ENCODE data around the gene RBM33.

RBM33 gene

DNA sequence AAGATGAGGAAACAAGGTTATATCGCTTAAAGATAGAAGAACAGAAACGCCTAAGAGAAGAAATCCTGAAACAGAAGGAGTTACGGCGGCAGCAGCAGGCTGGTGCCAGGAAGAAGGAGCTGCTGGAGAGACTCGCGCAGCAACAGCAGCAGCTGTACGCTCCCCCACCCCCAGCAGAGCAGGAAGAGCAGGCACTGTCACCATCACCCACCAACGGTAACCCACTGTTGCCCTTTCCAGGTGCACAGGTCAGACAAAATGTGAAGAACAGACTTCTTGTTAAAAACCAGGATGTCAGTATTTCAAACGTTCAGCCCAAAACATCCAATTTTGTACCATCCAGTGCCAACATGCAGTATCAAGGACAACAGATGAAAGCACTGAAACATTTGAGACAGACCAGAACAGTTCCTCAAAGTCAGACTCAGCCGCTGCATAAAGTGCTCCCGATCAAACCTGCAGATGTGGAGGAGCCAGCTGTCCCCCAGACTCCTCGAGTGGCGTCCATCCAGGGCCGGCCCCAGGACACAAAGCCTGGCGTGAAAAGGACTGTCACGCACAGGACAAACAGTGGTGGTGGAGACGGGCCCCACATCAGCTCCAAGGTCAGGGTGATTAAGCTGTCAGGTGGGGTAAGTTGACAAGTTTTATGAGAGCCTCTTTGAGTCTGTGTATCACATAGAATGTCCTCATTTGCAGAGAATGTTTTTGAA, 100.7 kb downstream of the RBM33 start:
- H3K27me3 Mint-ChIP-seq, result no peaks in the 10 kb centered on the region
- peaks cover 74% of the 10 kb centered on the region for H3K4me1 Mint-ChIP-seq
- peak overlapping the region; percentile 6 to 54 for H3K27ac Mint-ChIP-seq
- ATAC-seq (no peak), DNase-seq (no peak)
- H3K4me3 Mint-ChIP-seq, result no peak overlapping the region
- H3K9me3 Mint-ChIP-seq, result no peaks in the 10 kb centered on the region

DNA sequence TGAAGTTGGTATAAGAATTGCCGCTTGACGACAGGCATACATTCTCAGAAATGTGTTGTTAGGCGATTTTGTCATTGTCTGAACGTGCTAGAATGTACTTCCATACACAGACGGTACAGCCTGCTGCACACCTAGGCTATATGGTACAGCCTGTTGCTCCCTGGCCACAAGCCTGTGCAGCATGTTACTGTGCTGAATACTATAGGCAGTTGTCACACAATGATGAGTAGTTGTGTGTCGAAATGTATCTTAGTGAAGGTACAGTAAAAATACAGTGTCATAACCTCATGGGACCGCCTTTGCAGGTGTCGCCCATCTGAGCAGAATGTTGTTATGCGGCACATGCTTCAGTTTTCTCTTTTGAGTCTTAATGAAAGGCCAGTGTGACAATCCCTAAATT, 101.3 kb downstream of the RBM33 start:
- no peak for DNase-seq
- peak; percentile 56 for ATAC-seq
- Mint-ChIP-seq H3K27ac (no peak overlapping the region), H3K9me3 (no peaks in the 10 kb centered on the region), H3K4me3 (no peak overlapping the region), H3K4me1 (peaks cover 73% of the 10 kb centered on the region), H3K27me3 (no peaks in the 10 kb centered on the region)

DNA sequence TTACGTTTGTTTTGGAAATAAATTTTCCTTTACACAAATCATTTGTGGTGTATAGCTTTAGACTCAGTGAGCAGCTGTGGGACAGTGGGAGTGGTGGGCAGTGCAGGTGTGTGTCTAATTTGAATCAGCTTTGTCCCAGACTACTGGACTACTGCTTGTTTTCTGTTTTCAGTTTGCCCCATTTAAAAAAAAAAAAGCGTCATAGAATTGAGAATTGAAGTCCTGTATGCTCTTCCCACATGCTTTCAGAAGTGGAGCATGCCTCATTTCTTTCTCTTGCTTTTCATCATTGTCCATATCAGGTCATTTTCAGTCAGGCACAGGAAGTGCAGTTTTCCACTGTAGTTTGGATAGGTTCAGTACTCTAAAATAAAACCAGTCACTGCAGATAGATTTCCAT, 101.7 kb downstream of the RBM33 start:
- ATAC-seq, result peak; percentile 80
- H3K27me3 Mint-ChIP-seq, result no peaks in the 10 kb centered on the region
- DNase-seq, result no peak
- H3K4me3 Mint-ChIP-seq, result no peak overlapping the region
- H3K9me3 Mint-ChIP-seq, result no peaks in the 10 kb centered on the region
- no peak overlapping the region for H3K27ac Mint-ChIP-seq
- peaks cover 70% of the 10 kb centered on the region for H3K4me1 Mint-ChIP-seq

DNA sequence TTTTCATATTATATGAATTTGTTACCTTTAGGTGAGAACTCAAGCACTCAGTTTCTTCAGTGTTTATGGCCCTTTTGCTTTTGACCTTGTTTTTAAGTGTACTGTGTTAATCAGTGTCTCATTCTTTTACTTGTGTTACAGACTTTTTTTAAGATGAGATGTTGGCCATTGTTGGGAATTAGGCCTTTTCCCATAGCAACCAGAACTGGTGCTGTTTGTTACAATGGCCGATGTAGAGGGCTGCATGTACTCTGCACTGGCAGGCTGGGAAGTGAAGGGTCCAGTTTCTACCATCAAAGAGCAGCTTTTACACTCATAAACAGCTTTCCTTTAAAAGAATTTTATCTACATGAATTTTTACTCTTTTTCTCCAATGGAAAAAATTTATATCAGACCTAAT, 102.7 kb downstream of the RBM33 start:
- H3K27me3 Mint-ChIP-seq, result no peaks in the 10 kb centered on the region
- ATAC-seq, result no peak
- no peak overlapping the region for H3K27ac Mint-ChIP-seq

DNA sequence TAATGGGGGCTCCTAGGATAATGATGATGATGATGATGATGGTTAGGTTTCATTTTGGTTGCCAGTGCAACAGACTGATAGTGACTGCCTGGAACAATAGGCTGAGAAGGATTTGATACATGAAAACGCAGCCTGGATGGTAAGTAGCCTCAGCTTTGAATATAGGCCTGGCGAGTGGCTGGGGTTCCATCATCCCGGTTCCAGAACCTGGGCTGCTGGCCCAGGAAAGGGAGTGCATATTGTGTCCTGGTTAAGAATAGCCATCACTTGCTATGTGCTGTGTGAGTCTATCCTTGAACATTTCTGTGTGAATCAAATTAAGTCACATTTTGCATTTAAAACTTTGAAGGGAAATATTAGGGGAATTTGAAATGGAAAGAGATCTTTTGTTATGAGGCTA, 105.1 kb downstream of the RBM33 start:
- H3K27me3 Mint-ChIP-seq, result no peaks in the 10 kb centered on the region
- H3K4me1 Mint-ChIP-seq, result peaks cover 89% of the 10 kb centered on the region
- ATAC-seq (no peak), DNase-seq (no peak)
- no peak overlapping the region for H3K27ac Mint-ChIP-seq
- H3K9me3 Mint-ChIP-seq, result no peaks in the 10 kb centered on the region
- H3K4me3 Mint-ChIP-seq, result peak overlapping the region in 1 of 2 donors; percentile 13

More for the DNA sequence above, 102.7 kb downstream of the RBM33 start:
- Mint-ChIP-seq H3K4me3 (no peak overlapping the region), H3K9me3 (no peaks in the 10 kb centered on the region), H3K4me1 (peaks cover 72% of the 10 kb centered on the region)
- no peak for DNase-seq

DNA sequence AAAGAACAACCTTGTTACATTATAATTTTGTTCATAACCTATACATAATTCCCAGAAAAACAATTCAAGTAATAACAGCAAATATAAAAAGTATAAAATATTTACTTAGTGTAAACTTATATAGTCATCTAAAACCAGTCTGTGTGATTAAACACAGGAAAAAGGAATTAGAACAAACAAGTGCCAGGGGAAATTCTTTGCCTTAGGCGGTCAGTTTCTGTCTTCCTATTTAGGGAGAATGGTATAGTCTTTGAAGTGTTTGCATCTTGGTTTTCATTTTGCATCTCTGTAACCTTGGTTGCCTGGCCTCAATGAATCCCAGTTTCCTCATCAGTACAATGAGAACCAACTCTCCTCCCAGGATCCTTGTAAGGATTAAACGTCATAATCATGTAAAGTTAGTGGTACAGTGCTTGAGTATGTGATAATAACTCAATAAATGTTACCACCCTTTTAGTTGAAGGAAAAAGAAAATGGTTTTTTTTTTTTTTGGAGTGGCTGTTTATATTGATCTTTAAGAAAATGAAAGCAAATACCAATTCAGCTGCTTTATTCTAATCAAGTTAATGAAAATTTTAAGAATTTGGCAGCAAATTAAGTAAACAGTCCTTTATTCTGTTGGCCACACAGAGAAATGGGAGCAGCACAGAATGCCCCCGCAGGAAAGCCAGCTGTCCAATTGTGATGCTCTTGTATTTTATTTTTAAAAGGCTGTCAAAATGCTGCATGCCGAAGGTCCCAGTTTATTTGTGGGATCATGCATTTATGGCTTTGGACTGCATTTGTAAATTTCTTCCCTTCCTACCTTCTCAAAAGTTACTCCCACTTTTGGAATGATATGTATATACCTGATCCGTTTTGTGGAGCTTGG, 106.0 kb downstream of the RBM33 start:
- Mint-ChIP-seq H3K4me1 (peaks cover 89% of the 10 kb centered on the region), H3K27me3 (no peaks in the 10 kb centered on the region), H3K4me3 (no peak overlapping the region), H3K27ac (no peak overlapping the region), H3K9me3 (no peaks in the 10 kb centered on the region)
- DNase-seq (no peak), ATAC-seq (no peak)

DNA sequence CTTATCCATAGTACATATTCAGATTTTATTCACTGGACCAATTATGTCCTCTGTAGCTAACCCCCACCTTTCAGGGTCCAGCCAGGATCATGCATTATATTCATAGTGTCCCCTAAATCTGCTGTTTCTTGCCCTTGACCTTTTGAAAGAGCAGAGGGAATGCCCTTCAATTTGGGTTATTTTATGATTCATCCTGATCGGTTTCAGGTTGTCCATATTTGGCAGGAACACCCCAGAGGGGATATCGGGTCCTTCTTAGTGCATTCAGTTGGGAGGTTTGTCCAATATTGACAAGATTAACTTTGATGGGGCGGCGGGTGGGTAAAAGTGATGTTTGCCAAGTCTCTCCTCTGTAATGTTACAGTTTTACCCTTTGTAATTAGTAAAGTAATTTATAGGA, 106.9 kb downstream of the RBM33 start:
- Mint-ChIP-seq H3K27me3 (no peaks in the 10 kb centered on the region), H3K9me3 (no peaks in the 10 kb centered on the region), H3K4me1 (peaks cover 85% of the 10 kb centered on the region), H3K4me3 (peak overlapping the region in 1 of 2 donors; percentile 34), H3K27ac (no peak overlapping the region)
- DNase-seq, result no peak
- ATAC-seq, result no peak

DNA sequence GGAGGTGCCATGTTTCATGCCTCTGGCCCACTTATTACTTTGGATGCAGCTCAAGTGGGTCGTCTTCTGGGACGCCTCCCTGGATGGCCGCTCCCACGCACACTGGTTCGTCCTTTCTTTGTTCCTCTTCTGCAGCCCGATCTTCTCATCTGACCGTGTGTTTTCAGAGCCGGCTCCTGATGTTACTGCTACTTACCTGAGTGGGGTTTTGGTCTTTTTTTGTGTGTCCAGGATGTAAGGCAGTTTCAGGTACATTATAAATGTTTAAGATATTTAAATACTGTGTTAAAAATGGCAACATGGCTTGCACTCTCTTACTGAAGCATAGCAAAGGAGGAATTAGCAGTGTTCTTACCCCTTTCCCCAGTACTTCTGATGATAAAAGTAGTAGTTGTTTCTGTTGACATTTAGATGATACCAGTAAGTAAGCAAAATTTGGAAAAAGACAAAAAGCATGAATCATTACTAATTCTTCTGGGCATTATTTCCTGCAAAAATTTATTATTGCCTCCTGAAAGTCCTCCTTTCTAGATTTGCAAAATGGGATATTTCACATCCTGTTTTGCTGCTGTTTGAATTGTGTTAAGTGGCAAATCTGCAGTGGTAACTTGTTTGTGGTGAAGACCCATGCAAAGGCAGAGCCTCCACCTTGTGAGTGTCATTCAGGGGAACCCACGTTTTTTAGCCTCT, 108.4 kb downstream of the RBM33 start:
- DNase-seq (no peak), ATAC-seq (no peak)
- Mint-ChIP-seq H3K4me1 (peaks cover 82% of the 10 kb centered on the region), H3K4me3 (peak overlapping the region; percentile 6 to 19), H3K27ac (peak overlapping the region in 1 of 2 donors; percentile 63), H3K27me3 (no peaks in the 10 kb centered on the region), H3K9me3 (no peaks in the 10 kb centered on the region)

DNA sequence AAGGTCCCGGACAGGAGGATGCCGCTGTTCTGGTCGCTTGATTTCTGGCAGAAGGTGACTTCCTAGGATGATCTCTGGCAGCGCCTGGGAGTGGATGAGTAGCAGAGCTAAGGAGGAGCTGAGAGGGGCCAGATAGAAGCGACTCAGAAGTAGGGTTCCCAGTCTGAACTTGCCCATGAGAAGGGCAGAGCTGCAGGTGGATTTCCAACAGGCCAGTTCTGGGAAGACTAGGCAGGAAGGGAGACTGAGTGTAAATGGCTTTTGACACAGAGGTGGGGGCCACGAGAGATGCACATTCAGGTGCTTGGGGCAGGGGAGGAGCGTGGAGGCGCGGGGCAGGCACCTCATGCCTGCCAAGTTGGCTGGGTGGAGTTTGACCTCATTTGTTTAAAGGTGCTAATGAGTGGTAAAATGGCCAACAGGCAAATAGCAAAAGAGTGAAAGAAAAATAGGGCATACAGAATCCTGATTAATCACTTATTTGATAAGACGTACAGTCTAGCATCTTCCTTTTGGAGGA, 109.0 kb downstream of the RBM33 start:
- no peak for DNase-seq
- Mint-ChIP-seq H3K27ac (peak overlapping the region; percentile 8 to 63), H3K27me3 (no peaks in the 10 kb centered on the region), H3K9me3 (no peaks in the 10 kb centered on the region), H3K4me3 (peak overlapping the region in 1 of 2 donors; percentile 19), H3K4me1 (peaks cover 76% of the 10 kb centered on the region)
- ATAC-seq, result no peak

DNA sequence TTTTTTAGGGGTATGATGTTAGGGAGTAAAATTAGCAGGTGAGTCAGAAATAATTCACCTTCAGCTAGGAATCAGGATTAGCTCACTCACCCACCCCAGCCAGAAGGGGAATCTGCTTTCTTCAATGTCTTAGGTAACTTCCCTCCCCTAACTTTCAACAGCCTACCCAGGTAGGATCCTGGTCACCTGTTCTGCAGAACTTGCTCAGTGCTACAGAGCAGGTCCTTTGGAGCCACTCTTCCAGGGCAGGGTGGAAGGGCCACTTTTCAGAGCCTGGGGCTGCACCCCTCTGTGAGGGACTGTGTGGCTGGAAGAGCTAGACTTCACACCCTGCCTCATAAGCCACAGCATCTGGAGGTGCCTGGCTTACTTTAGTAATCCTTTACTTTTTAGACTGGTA, 109.7 kb downstream of the RBM33 start:
- Mint-ChIP-seq H3K9me3 (no peaks in the 10 kb centered on the region), H3K27ac (no peak overlapping the region), H3K4me1 (peaks cover 69% of the 10 kb centered on the region), H3K27me3 (no peaks in the 10 kb centered on the region), H3K4me3 (peak overlapping the region in 1 of 2 donors; percentile 35)
- DNase-seq, result no peak
- peak; percentile 33 for ATAC-seq

DNA sequence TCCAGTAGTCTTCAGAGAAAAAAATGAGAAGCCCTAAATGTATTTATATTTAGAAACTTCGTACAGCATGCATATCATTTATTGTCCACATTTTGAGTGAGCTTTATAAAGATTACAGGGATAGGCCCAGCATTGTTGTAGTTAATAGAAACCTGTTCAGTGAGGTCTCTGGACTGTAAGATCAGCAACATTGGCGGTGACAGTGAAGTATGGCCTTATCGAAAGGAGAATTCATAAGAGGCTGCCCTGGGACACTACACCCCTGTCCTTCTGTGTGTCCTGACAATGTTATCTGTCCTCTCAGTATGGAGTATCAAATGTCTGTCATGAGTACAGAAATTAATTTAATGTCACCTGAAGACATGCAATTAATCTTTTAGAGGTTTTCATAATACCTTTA, 110.6 kb downstream of the RBM33 start:
- no peaks in the 10 kb centered on the region for H3K27me3 Mint-ChIP-seq
- ATAC-seq, result no peak
- no peaks in the 10 kb centered on the region for H3K9me3 Mint-ChIP-seq
- no peak overlapping the region for H3K4me3 Mint-ChIP-seq
- DNase-seq, result no peak
- H3K4me1 Mint-ChIP-seq, result peaks cover 61% of the 10 kb centered on the region
- H3K27ac Mint-ChIP-seq, result no peak overlapping the region

DNA sequence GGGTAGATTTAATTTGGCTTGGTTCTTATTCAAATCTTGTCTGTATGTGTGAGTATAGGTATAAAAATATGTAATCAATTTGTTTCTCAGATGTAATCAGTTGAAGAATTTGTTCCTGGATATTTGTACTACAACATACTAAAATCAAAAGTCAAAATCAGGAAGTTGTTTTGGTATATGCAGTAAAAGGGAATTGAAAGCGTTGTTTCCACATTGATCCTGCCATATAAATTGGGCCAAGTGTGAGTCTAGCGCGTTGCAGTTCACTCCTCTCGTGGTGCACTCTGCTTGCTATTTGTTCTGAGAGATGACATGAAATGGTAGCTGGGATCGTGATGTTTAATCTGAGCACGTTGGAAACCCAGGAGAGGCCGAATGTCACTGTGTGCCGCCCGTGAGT, 111.9 kb downstream of the RBM33 start:
- Mint-ChIP-seq H3K4me3 (no peak overlapping the region), H3K27me3 (no peaks in the 10 kb centered on the region), H3K9me3 (no peaks in the 10 kb centered on the region), H3K4me1 (peaks cover 64% of the 10 kb centered on the region), H3K27ac (no peak overlapping the region)
- DNase-seq (no peak), ATAC-seq (no peak)

DNA sequence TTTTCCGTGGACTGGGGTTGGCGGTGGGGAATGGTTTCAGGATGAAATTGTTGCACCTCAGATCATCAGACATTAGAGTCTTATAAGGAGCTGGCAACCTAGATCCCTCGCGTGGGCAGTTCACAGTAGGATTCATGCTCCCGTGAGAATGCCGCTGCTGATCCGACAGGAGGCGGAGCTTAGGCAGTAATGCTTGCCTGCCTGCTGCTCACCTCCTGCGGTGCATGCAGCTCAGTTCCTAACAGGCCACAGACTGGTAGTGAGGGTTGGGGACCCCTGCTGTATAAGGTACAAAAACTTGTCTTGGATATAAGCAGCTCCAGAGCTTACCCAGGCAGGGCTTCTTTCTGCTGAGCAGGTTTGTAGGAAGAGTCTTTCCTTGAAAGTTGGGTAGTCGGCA, 113.9 kb downstream of the RBM33 start:
- no peaks in the 10 kb centered on the region for H3K27me3 Mint-ChIP-seq
- peak overlapping the region in 1 of 2 donors; percentile 90 for H3K27ac Mint-ChIP-seq
- H3K4me3 Mint-ChIP-seq, result no peak overlapping the region
- H3K4me1 Mint-ChIP-seq, result peaks cover 64% of the 10 kb centered on the region
- ATAC-seq, result no peak
- DNase-seq, result no peak
- no peaks in the 10 kb centered on the region for H3K9me3 Mint-ChIP-seq

DNA sequence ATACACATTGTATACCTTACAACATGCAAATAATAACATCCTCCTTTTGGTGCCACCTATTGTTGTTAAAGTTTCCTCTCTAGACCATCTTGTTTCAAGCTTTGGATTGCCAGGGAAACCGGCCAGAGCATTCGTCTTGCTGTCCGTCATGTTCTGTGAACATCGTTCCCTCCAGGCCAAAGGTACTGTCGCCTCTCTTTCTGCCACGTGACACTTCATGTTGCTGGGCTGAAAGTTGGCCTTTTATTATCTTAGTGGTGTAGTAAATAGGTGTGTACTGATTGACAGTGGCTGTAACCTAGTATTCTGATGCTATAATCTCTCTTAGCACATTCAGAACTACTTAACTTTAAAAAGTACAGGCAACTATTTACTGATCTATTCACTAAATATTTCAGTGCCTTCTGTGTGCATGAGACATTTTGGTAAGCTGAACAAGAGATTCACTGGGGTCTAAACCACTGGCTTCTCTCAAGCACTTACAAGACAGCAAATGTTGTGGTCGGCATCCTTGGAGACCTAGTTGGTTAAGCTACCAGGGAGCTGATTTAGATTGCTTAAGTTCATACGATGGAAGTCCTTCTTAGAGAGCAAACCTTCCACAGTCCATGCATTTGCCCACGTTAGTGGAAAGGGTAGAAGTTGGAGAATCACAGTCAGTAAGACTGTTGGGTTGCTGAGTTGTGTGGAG, 115.4 kb downstream of the RBM33 start:
- H3K4me3 Mint-ChIP-seq, result no peak overlapping the region
- DNase-seq (no peak), ATAC-seq (no peak)
- no peaks in the 10 kb centered on the region for H3K9me3 Mint-ChIP-seq
- H3K27me3 Mint-ChIP-seq, result no peaks in the 10 kb centered on the region
- peaks cover 64% of the 10 kb centered on the region for H3K4me1 Mint-ChIP-seq
- no peak overlapping the region for H3K27ac Mint-ChIP-seq

DNA sequence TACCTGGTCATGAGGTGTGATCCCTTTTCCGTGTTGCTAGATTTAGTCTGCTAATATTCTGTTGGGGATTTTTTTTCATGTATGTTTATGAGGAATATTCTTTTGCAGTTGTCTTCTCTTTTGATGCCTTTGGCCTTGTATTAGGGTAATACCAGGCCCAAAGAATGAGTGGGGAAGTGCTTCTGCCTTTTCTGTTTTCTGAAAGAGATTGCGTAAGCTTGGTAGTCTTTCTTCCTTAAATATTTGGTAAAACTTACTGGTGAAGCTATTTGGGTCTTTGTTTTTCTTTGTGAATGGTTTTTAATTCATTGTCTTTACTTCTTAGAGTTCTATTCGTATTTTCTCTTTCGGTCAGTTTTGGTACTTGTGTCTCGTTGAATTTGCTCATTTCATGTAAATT, 116.7 kb downstream of the RBM33 start:
- H3K27me3 Mint-ChIP-seq, result no peaks in the 10 kb centered on the region
- H3K4me3 Mint-ChIP-seq, result no peak overlapping the region
- ATAC-seq (no peak), DNase-seq (no peak)
- no peak overlapping the region for H3K27ac Mint-ChIP-seq
- H3K9me3 Mint-ChIP-seq, result no peaks in the 10 kb centered on the region
- H3K4me1 Mint-ChIP-seq, result peaks cover 63% of the 10 kb centered on the region

All from stimulated activated naive CD8-positive, alpha-beta T cell treated with anti-CD3 and anti-CD28 coated beads, Interleukin-15, amount 100 ng/mL, for 72 hours (primary cell).